Neural cell (in vitro differentiated cells): ENCODE results near the gene FRMD4A. TPM values are rescaled to one million over a fixed set of nuclear protein-coding genes. Genes with fewer than 3 reads are reported as not detected.

Experiments used
- H2AFZ ChIP-seq: fragments of 200-600, 300-800 bp; sonication (generic), shearing (Covaris generic); 2 replicates; pipeline ENCODE4 v1.6.0; 2014; ENCODE audit warnings: low read depth, mild to moderate bottlenecking, antibody characterized with exemption, low read length, moderate library complexity
- H3F3A ChIP-seq: fragments of 200-600 bp; shearing (Covaris generic); 2 replicates; pipeline ENCODE4 v1.6.1; 2016; ENCODE audit warnings: mild to moderate bottlenecking, moderate library complexity, mixed read lengths, antibody characterized with exemption, low read length; ENCODE audit not compliant: insufficient read depth, poor library complexity, severe bottlenecking
- H3K27ac ChIP-seq: fragments of 200-600, 300-800 bp; sonication (generic), shearing (Covaris generic); 2 replicates; pipeline ENCODE4 v1.5.1; 2014; ENCODE audit warnings: mild to moderate bottlenecking, low read length, moderate library complexity
- H3K27me3 ChIP-seq: fragments of 300-800, 200-600 bp; sonication (generic), shearing (Covaris generic); 2 replicates; pipeline ENCODE4 v1.6.0; 2014; ENCODE audit warnings: mild to moderate bottlenecking, low read depth, low read length, moderate library complexity; ENCODE audit not compliant: insufficient read depth
- H3K36me3 ChIP-seq: fragments of 300-800, 200-600 bp; sonication (generic), shearing (Covaris generic); 2 replicates; pipeline ENCODE4 v1.5.1; 2014; ENCODE audit warnings: mild to moderate bottlenecking, antibody characterized with exemption, low read length, moderate library complexity; ENCODE audit not compliant: insufficient read depth
- H3K4me2 ChIP-seq: fragments of 300-800, 200-600 bp; sonication (generic), shearing (Covaris generic); 2 replicates; pipeline ENCODE4 v1.6.0; 2014; ENCODE audit warnings: mild to moderate bottlenecking, low read length
- H3K4me3 ChIP-seq: fragments of 300-800, 200-600 bp; sonication (generic), shearing (Covaris generic); 2 replicates; pipeline ENCODE4 v1.5.1; 2014; ENCODE audit warnings: mild to moderate bottlenecking, low read length, moderate library complexity
- H3K79me2 ChIP-seq: fragments of 200-600 bp; shearing (Covaris generic); replicated peaks from 2 replicates; pipeline ENCODE4 v1.6.0; 2014; ENCODE audit warnings: mild to moderate bottlenecking, low read length, moderate library complexity; ENCODE audit not compliant: insufficient read depth
- H3K9ac ChIP-seq: fragments of 300-800, 200-600 bp; sonication (generic), shearing (Covaris generic); 2 replicates; pipeline ENCODE4 v1.6.1; 2016; ENCODE audit warnings: mild to moderate bottlenecking, low read length, mixed read lengths
- H3K9me2 ChIP-seq: fragments of 200-600 bp; shearing (Covaris generic); 2 replicates; pipeline ENCODE4 v1.6.1; 2016; ENCODE audit warnings: mild to moderate bottlenecking, low read length, mixed read lengths; ENCODE audit not compliant: insufficient read depth
- H3K9me3 ChIP-seq: fragments of 200-600, 300-800 bp; sonication (generic), shearing (Covaris generic); 2 replicates; pipeline ENCODE4 v1.6.1; 2016; ENCODE audit warnings: mild to moderate bottlenecking, mixed run types, low read length, moderate library complexity, mixed read lengths
- H4K20me1 ChIP-seq: fragments of 200-600 bp; shearing (Covaris generic); 2 replicates; pipeline ENCODE4 v1.6.1; 2016; ENCODE audit warnings: mild to moderate bottlenecking, mixed run types; ENCODE audit not compliant: insufficient read depth
- CTCF ChIP-seq: fragments of 450-650 bp; IDR thresholded peaks from 2 replicates; pipeline ENCODE4 v1.5.1; 2014; ENCODE audit warnings: antibody characterized with exemption, mild to moderate bottlenecking, moderate library complexity; ENCODE audit not compliant: poor library complexity, severe bottlenecking
- EP300 ChIP-seq: fragments of 450-650 bp; conservative IDR thresholded peaks from 2 replicates; pipeline ENCODE4 v1.6.1; 2014; ENCODE audit warnings: antibody characterized with exemption, mild to moderate bottlenecking, moderate library complexity; ENCODE audit not compliant: poor library complexity, severe bottlenecking
- EZH2 ChIP-seq: fragments of 200-600, 300-800 bp; shearing (Covaris generic), sonication (generic); IDR thresholded peaks from 2 replicates; pipeline ENCODE4 v1.6.1; 2014; ENCODE audit warnings: antibody characterized with exemption, low read length, borderline replicate concordance, mild to moderate bottlenecking; ENCODE audit not compliant: insufficient read depth, poor library complexity, severe bottlenecking
- MXI1 ChIP-seq: fragments of 450-650 bp; conservative IDR thresholded peaks from 2 replicates; pipeline ENCODE4 v1.6.1; 2014; ENCODE audit warnings: antibody characterized with exemption, mild to moderate bottlenecking; ENCODE audit not compliant: poor library complexity, severe bottlenecking
- POLR2AphosphoS5 ChIP-seq: IDR thresholded peaks from 2 replicates; pipeline ENCODE4 v1.6.1; 2012
- RAD21 ChIP-seq: fragments of 450-650 bp; conservative IDR thresholded peaks from 2 replicates; pipeline ENCODE4 v1.6.1; 2014; ENCODE audit warnings: antibody characterized with exemption, mild to moderate bottlenecking, moderate library complexity
- SMC3 ChIP-seq: fragments of 450-650 bp; conservative IDR thresholded peaks from 2 replicates; pipeline ENCODE4 v1.6.1; 2014; ENCODE audit warnings: antibody characterized with exemption, mild to moderate bottlenecking, moderate library complexity; ENCODE audit not compliant: poor library complexity
- TAF1 ChIP-seq: IDR thresholded peaks from 2 replicates; pipeline ENCODE4 v1.6.1; 2012; ENCODE audit warnings: low read depth
- polyA plus RNA-seq: library from polyadenylated mRNA; depleted of rRNA; stranded (reverse); fragments of >200 nt; gene quantifications from 2 replicates; pipeline ENCODE4 v1.2.3, GENCODE V29; 2014
- TF ChIP-seq, protein P1 (sequence below): IDR thresholded peaks from 2 replicates; pipeline ENCODE4 v1.6.1; 2012; ENCODE audit warnings: borderline replicate concordance

The FRMD4A gene
- polyA plus RNA-seq, 1 donor from 2014 or later = 36.5 TPM

DNA sequence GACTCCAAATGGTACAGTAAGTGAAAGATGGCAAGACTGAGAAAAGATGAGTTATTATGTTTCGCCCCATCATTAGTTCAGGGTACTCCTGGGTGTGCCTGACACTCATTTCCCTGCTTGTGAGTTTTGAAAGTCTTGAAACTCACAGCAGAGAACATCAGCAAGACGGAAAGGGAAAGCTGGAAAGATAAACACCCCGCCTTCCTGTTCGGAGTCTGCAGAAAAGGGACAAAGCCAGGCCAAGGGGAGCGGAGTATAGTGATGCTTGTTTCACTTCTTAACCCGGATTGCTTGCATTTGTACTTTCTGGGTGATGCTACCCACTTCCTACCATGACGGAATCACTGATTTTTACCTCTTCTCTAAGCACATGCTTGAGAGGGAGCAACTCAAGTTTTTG lies 294.5 kb downstream of the FRMD4A start:
- Histone ChIP-seq H3K9me2 (no peaks in the 10 kb centered on the region), H3K36me3 (no peaks in the 10 kb centered on the region), H2AFZ (no peak overlapping the region), H3K9me3 (no peaks in the 10 kb centered on the region), H3K79me2 (no peaks in the 10 kb centered on the region), H3F3A (no peaks in the 10 kb centered on the region), H3K4me3 (no peak overlapping the region), H3K27me3 (no peaks in the 10 kb centered on the region), H3K9ac (no peak overlapping the region), H3K4me2 (no peak overlapping the region), H4K20me1 (no peaks in the 10 kb centered on the region), H3K27ac (no peak overlapping the region)
- TF ChIP-seq MXI1 (no peak), RAD21 (no peak), EZH2 (no peak), POLR2AphosphoS5 (no peak), SMC3 (no peak), TAF1 (no peak), CTCF (no peak), EP300 (no peak)
- TF ChIP-seq, protein P1, sequence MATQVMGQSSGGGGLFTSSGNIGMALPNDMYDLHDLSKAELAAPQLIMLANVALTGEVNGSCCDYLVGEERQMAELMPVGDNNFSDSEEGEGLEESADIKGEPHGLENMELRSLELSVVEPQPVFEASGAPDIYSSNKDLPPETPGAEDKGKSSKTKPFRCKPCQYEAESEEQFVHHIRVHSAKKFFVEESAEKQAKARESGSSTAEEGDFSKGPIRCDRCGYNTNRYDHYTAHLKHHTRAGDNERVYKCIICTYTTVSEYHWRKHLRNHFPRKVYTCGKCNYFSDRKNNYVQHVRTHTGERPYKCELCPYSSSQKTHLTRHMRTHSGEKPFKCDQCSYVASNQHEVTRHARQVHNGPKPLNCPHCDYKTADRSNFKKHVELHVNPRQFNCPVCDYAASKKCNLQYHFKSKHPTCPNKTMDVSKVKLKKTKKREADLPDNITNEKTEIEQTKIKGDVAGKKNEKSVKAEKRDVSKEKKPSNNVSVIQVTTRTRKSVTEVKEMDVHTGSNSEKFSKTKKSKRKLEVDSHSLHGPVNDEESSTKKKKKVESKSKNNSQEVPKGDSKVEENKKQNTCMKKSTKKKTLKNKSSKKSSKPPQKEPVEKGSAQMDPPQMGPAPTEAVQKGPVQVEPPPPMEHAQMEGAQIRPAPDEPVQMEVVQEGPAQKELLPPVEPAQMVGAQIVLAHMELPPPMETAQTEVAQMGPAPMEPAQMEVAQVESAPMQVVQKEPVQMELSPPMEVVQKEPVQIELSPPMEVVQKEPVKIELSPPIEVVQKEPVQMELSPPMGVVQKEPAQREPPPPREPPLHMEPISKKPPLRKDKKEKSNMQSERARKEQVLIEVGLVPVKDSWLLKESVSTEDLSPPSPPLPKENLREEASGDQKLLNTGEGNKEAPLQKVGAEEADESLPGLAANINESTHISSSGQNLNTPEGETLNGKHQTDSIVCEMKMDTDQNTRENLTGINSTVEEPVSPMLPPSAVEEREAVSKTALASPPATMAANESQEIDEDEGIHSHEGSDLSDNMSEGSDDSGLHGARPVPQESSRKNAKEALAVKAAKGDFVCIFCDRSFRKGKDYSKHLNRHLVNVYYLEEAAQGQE = no peak

DNA sequence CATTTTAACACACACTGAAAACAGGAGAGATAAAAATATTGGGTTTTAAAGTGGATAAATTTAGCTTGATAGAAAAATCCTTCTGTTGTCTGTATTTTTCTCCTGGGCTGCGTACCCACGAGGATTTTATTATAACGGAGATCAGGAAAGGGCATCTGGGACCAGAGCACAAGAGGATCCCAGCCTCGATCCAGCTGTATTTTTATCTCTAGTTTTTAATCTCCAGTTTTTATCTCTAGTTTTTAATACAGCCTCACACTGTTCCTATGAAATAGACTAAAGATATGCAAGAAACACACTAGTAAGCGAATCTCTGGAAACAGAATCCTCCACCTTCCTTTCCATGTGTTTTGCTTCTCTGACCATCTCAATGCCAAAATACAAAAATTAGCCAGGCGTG lies 295.2 kb downstream of the FRMD4A start:
- H3K9me2 ChIP-seq = no peaks in the 10 kb centered on the region
- no peaks in the 10 kb centered on the region for H3K79me2 ChIP-seq
- no peaks in the 10 kb centered on the region for H4K20me1 ChIP-seq
- no peak overlapping the region for H3K27ac ChIP-seq
- no peak overlapping the region for H3K9ac ChIP-seq
- no peaks in the 10 kb centered on the region for H3K27me3 ChIP-seq
- no peak overlapping the region for H3K4me2 ChIP-seq
- TF ChIP-seq, protein P1 = no peak
- TF ChIP-seq EP300 (no peak), POLR2AphosphoS5 (no peak), RAD21 (no peak), MXI1 (no peak), SMC3 (no peak), EZH2 (no peak), CTCF (no peak), TAF1 (no peak)
- no peaks in the 10 kb centered on the region for H3F3A ChIP-seq
- H3K36me3 ChIP-seq = no peaks in the 10 kb centered on the region
- H2AFZ ChIP-seq = no peak overlapping the region
- no peaks in the 10 kb centered on the region for H3K9me3 ChIP-seq
- no peak overlapping the region for H3K4me3 ChIP-seq
